Gastrocnemius medialis (tissue), 4 donors: ENCODE results near the gene GFOD1. TPM values are rescaled to one million over a fixed set of nuclear protein-coding genes. Genes with fewer than 3 reads are reported as not detected.
"Not testable (repeated sequence)": the region's sequence is repeated elsewhere in the genome, so short reads cannot be mapped to it uniquely, and the experiment has no call there.

Source experiments
- ATAC-seq, 2 donors: fragments of 150-250 bp; one replicate each; pipeline ENCODE4 v1.9.1; 2016
- DNase-seq, 2 donors: peaks; one replicate each; pipeline ENCODE4 v3.0.0-alpha.2; 2019
- H3K27ac ChIP-seq, 4 donors: fragments of 200-600 bp; sonication (generic); 1 replicate in 1 of 4; 2 replicates in 3 of 4; pipeline ENCODE4 v1.5.1; 2016 to 2018; ENCODE audit warnings: mild to moderate bottlenecking in 2 of 4, moderate library complexity in 1 of 4
- H3K27me3 ChIP-seq, 3 donors: fragments of 200-600 bp; sonication (generic) in 2 of 3; 1 replicate in 1 of 3; 2 replicates in 2 of 3; pipeline versions ENCODE4 v1.5.1 to v1.6.0; 2016 to 2019; ENCODE audit warnings: mild to moderate bottlenecking in 1 of 3, moderate library complexity in 1 of 3
- H3K36me3 ChIP-seq, 2 donors: fragments of 200-600 bp; sonication (generic) in 1 of 2; one replicate each; pipeline ENCODE4 v1.5.1; 2017 to 2018
- H3K4me1 ChIP-seq, 2 donors: fragments of 200-600 bp; sonication (generic) in 1 of 2; one replicate each; pipeline ENCODE4 v1.5.1; 2016 to 2017; ENCODE audit warnings: mild to moderate bottlenecking in 2 of 2
- H3K4me3 ChIP-seq, 4 donors: fragments of 200-600 bp; sonication (generic) in 3 of 4; 1 replicate in 1 of 4; 2 replicates in 3 of 4; pipeline ENCODE4 v1.5.1; 2016 to 2019; ENCODE audit warnings: mild to moderate bottlenecking in 2 of 4
- H3K9me3 ChIP-seq, 3 donors: fragments of 200-600 bp; sonication (generic) in 2 of 3; 1 replicate in 1 of 3; 2 replicates in 2 of 3; pipeline ENCODE4 v1.5.1; 2016 to 2019
- POLR2A ChIP-seq, 2 donors: fragments of 450-650 bp; IDR thresholded peaks; one replicate each; pipeline ENCODE4 v1.6.1; 2017; ENCODE audit warnings: antibody characterized with exemption in 2 of 2, mild to moderate bottlenecking in 2 of 2, moderate library complexity in 2 of 2
- in situ Hi-C, 4 donors: fragments of 200-750 bp; cut with MboI; loops; one replicate each; pipeline versions ENCODE4 v1.15.0 to v1.8.0; 2017; ENCODE audit warnings: low sequenced_read_pairs in 4 of 4
- intact Hi-C: fragments of 100-400 bp; cut with DNase I; formaldehyde crosslinking; loops from one replicate; pipeline ENCODE4 v1.15.1; 2023; ENCODE audit warnings: low total_unique reads
- total RNA-seq, 4 donors: library from RNA; depleted of rRNA; stranded (reverse); fragments of >200 nt; gene quantifications; one replicate each; pipeline versions ENCODE4 v1.1.0 to v1.2.3, GENCODE V29; 2016
- TF ChIP-seq, protein P1 (sequence below), 5 experiments: fragments of 450-650 bp in 3 of 5; fragments of 200-600 bp in 2 of 5; sonication (generic) in 2 of 5; IDR thresholded peaks in 4 of 5; conservative IDR thresholded peaks in 1 of 5; 1 replicate in 4 of 5; 2 replicates in 1 of 5; pipeline ENCODE4 v1.5.1; 2016 to 2019; ENCODE audit warnings: antibody characterized with exemption in 5 of 5, mild to moderate bottlenecking in 3 of 5, moderate library complexity in 3 of 5

The GFOD1 gene
- total RNA-seq, 4 donors from 2014 or later, result 9.0 to 31.8 (median 16.9) TPM

GRCh38 chr6:13461307-13461706 is 26.1 kb downstream of the GFOD1 start:
- no peaks in the 10 kb centered on the region for H3K27me3 ChIP-seq
- TF ChIP-seq, protein P1, sequence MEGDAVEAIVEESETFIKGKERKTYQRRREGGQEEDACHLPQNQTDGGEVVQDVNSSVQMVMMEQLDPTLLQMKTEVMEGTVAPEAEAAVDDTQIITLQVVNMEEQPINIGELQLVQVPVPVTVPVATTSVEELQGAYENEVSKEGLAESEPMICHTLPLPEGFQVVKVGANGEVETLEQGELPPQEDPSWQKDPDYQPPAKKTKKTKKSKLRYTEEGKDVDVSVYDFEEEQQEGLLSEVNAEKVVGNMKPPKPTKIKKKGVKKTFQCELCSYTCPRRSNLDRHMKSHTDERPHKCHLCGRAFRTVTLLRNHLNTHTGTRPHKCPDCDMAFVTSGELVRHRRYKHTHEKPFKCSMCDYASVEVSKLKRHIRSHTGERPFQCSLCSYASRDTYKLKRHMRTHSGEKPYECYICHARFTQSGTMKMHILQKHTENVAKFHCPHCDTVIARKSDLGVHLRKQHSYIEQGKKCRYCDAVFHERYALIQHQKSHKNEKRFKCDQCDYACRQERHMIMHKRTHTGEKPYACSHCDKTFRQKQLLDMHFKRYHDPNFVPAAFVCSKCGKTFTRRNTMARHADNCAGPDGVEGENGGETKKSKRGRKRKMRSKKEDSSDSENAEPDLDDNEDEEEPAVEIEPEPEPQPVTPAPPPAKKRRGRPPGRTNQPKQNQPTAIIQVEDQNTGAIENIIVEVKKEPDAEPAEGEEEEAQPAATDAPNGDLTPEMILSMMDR (IDR thresholded peaks at IDR 0.05 in 4 of 5, conservative IDR thresholded peaks at IDR 0.05 in 1 of 5), result no peak
- no peak for TF ChIP-seq POLR2A (IDR thresholded peaks at IDR 0.05)
- H3K36me3 ChIP-seq, result no peaks in the 10 kb centered on the region
- H3K4me1 ChIP-seq, result peaks cover 13 to 18% of the 10 kb centered on the region in 2 donors
- no peak overlapping the region for H3K4me3 ChIP-seq
- H3K9me3 ChIP-seq, result no peaks in the 10 kb centered on the region
- in situ Hi-C loops, result no loop called here
- H3K27ac ChIP-seq, result no peak overlapping the region
- intact Hi-C loops, result no loop called here
- ATAC-seq (no peak), DNase-seq (no peak)

DNA sequence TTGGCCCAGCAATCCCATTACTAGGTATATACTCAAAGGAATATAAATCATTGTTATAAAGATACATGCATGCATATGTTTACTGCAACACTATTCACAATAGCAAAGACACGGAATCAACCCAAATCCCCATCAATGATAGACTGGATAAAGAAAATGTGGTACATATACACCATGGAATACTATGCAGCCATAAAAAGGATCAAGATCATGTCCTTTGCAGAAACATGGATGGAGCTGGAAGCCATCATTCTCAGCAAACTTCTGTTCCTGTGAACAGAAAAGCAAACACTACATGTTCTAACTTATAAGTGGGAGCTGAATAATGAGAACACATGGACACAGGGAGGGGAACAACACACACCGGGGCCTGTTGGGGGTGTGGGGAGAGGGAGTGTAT is 27.1 kb downstream of the GFOD1 start:
- DNase-seq, H3K27me3 ChIP-seq, ATAC-seq, H3K9me3 ChIP-seq, H3K4me3 ChIP-seq, H3K36me3 ChIP-seq, intact Hi-C loops, in situ Hi-C loops, H3K27ac ChIP-seq: not testable (repeated sequence)
- peaks cover 20 to 22% of the 10 kb centered on the region in 2 donors for H3K4me1 ChIP-seq

GRCh38 chr6:13457577-13457976 is 29.8 kb downstream of the GFOD1 start:
- Histone ChIP-seq H3K4me1 (peaks cover 43% of the 10 kb centered on the region in 2 donors), H3K9me3 (no peaks in the 10 kb centered on the region), H3K36me3 (no peaks in the 10 kb centered on the region), H3K27ac (peak overlapping the region in 2 of 4 donors; percentile 33 to 75), H3K4me3 (no peak overlapping the region), H3K27me3 (no peaks in the 10 kb centered on the region)
- intact Hi-C loops, result no loop called here
- in situ Hi-C loops, result no loop called here
- TF ChIP-seq, protein P1 (IDR thresholded peaks at IDR 0.05 in 4 of 5, conservative IDR thresholded peaks at IDR 0.05 in 1 of 5), result no peak
- ATAC-seq (no peak), DNase-seq (no peak)

DNA sequence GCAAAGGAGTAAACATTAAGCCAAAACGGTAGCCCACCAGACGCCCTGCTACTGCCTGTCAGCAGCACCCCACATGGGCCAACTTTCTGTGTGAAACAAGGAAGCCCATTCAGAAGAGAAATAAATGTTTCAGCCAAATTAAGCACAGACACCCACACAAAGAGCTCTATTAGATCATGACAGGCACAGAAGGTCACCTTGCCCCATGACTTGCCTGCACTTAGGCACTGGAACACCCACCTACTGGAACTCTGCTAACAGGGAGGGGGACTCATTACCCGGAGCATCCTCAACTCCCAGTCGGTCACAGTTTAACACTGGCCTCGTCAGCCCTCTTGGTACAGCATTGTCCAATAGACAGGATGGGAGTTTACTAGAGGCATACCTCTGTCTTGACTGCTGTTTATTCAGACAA is 31.8 kb downstream of the GFOD1 start:
- H3K9me3 ChIP-seq, result no peaks in the 10 kb centered on the region
- intact Hi-C loops (loop anchor here (2.0 kb wide), 1 partner anchor 83 kb away; no protein-coding TSS in a partner anchor), in situ Hi-C loops (no loop called here)
- peak overlapping the region; percentile 58 to 80 (median 72) for H3K27ac ChIP-seq
- no peak overlapping the region for H3K4me3 ChIP-seq
- no peaks in the 10 kb centered on the region for H3K27me3 ChIP-seq
- ATAC-seq (peak in 1 of 2 donors; percentile 17), DNase-seq (no peak)
- TF ChIP-seq, protein P1 (IDR thresholded peaks at IDR 0.05 in 4 of 5, conservative IDR thresholded peaks at IDR 0.05 in 1 of 5), result no peak
- TF ChIP-seq POLR2A (IDR thresholded peaks at IDR 0.05), result no peak
- H3K4me1 ChIP-seq, result peaks cover 47 to 55% of the 10 kb centered on the region in 2 donors
- no peaks in the 10 kb centered on the region for H3K36me3 ChIP-seq

GRCh38 chr6:13454286-13455221 is 32.8 kb downstream of the GFOD1 start:
- H3K27me3 ChIP-seq, result no peaks in the 10 kb centered on the region
- in situ Hi-C loops (no loop called here), intact Hi-C loops (loop anchor here (2.0 kb wide), 1 partner anchor 84 kb away; no protein-coding TSS in a partner anchor)
- H3K27ac ChIP-seq, result peak overlapping the region; percentile 58 to 80 (median 72)
- TF ChIP-seq, protein P1 (IDR thresholded peaks at IDR 0.05 in 4 of 5, conservative IDR thresholded peaks at IDR 0.05 in 1 of 5), result peak in 4 of 5 experiments; percentile 24 to 50 (median 36)
- TF ChIP-seq POLR2A (IDR thresholded peaks at IDR 0.05), result no peak
- no peaks in the 10 kb centered on the region for H3K9me3 ChIP-seq
- H3K4me3 ChIP-seq, result no peak overlapping the region
- DNase-seq (peak; percentile 64), ATAC-seq (peak; percentile 71 to 80)
- no peaks in the 10 kb centered on the region for H3K36me3 ChIP-seq
- H3K4me1 ChIP-seq, result peaks cover 50 to 63% of the 10 kb centered on the region in 2 donors
